OCI-LY1 (cell line): Measurements from ENCODE around the gene ALDH3A1.

Source experiments
- H2AFZ ChIP-seq: fragments of 200-600 bp; sonication (generic), shearing (Covaris generic); 2 replicates; pipeline ENCODE4 v1.6.0; 2014; ENCODE audit warnings: antibody characterized with exemption, mild to moderate bottlenecking, low read length
- H3F3A ChIP-seq: fragments of 200-600 bp; sonication (generic), shearing (Covaris generic); 2 replicates; pipeline ENCODE4 v1.6.0; 2014; ENCODE audit warnings: mild to moderate bottlenecking, antibody characterized with exemption, low read length, moderate library complexity; ENCODE audit not compliant: insufficient read depth
- H3K27ac ChIP-seq: fragments of 200-600 bp; sonication (generic); 2 replicates; pipeline ENCODE4 v1.5.1; 2014; ENCODE audit warnings: low read length, mixed run types, mild to moderate bottlenecking, low read depth; ENCODE audit not compliant: poor library complexity, severe bottlenecking
- H3K27me3 ChIP-seq: fragments of 200-600 bp; sonication (generic); 2 replicates; pipeline ENCODE4 v1.6.0; 2014; ENCODE audit warnings: antibody characterized with exemption, mild to moderate bottlenecking, low read length, moderate library complexity; ENCODE audit not compliant: insufficient read depth
- H3K36me3 ChIP-seq: fragments of 200-600 bp; sonication (generic); 2 replicates; pipeline ENCODE4 v1.6.1; 2014; ENCODE audit warnings: mild to moderate bottlenecking, antibody characterized with exemption, low read length, moderate library complexity, mixed read lengths; ENCODE audit not compliant: insufficient read depth
- H3K4me1 ChIP-seq: fragments of 200-600 bp; sonication (generic); 2 replicates; pipeline ENCODE4 v1.5.1; 2014; ENCODE audit warnings: mild to moderate bottlenecking, low read length, moderate library complexity; ENCODE audit not compliant: insufficient read depth, severe bottlenecking
- H3K4me2 ChIP-seq: fragments of 200-600 bp; sonication (generic), shearing (Covaris generic); 2 replicates; pipeline ENCODE4 v1.6.1; 2014; ENCODE audit warnings: low read length
- H3K4me3 ChIP-seq: fragments of 200-600 bp; sonication (generic); 2 replicates; pipeline ENCODE4 v1.5.1; 2014; ENCODE audit warnings: low read length, low read depth, mild to moderate bottlenecking, mixed read lengths; ENCODE audit not compliant: poor library complexity, severe bottlenecking
- H3K79me2 ChIP-seq: fragments of 200-600 bp; shearing (Covaris generic); 2 replicates; pipeline ENCODE4 v1.6.1; 2016; ENCODE audit warnings: mixed run types, low read length, mixed read lengths; ENCODE audit not compliant: insufficient read depth
- H3K9ac ChIP-seq: fragments of 200-600 bp; sonication (generic), shearing (Covaris generic); 2 replicates; pipeline ENCODE4 v1.6.1; 2014; ENCODE audit warnings: mild to moderate bottlenecking, low read length, mixed read lengths
- H3K9me2 ChIP-seq: fragments of 200-600 bp; sonication (generic), shearing (Covaris generic); 2 replicates; pipeline ENCODE4 v1.6.1; 2014; ENCODE audit warnings: low read depth, mild to moderate bottlenecking, low read length, mixed read lengths
- H3K9me3 ChIP-seq: fragments of 200-600 bp; shearing (Covaris generic); 2 replicates; pipeline ENCODE4 v1.6.1; 2014; ENCODE audit warnings: low read length, mixed read lengths
- H4K20me1 ChIP-seq: fragments of 200-600 bp; sonication (generic), shearing (Covaris generic); 2 replicates; pipeline ENCODE4 v1.6.0; 2016; ENCODE audit warnings: mild to moderate bottlenecking, low read length; ENCODE audit not compliant: insufficient read depth
- CTCF ChIP-seq: fragments of 200-600 bp; sonication (generic), shearing (Covaris generic); IDR thresholded peaks from 2 replicates; pipeline ENCODE4 v1.5.1; 2017; ENCODE audit warnings: mild to moderate bottlenecking, antibody characterized with exemption, low read length, moderate library complexity, mixed read lengths
- EZH2 ChIP-seq: fragments of 200-600 bp; sonication (generic), shearing (Covaris generic); IDR thresholded peaks from 2 replicates; pipeline ENCODE4 v1.8.0; 2017; ENCODE audit warnings: borderline replicate concordance, mixed run types, mild to moderate bottlenecking, antibody characterized with exemption, low read length, moderate library complexity, mixed read lengths

The ALDH3A1 gene

GRCh38 chr17:19703828-19704613, 44.1 kb downstream of the ALDH3A1 start:
- no peak for TF ChIP-seq CTCF
- no peak for TF ChIP-seq EZH2
- Histone ChIP-seq H3K9me3 (no peaks in the 10 kb centered on the region), H3K79me2 (no peaks in the 10 kb centered on the region), H3K4me3 (no peak overlapping the region), H3K27ac (no peak overlapping the region), H3K9ac (no peak overlapping the region), H3K36me3 (no peaks in the 10 kb centered on the region), H3K9me2 (no peaks in the 10 kb centered on the region), H2AFZ (no peak overlapping the region), H3K27me3 (no peaks in the 10 kb centered on the region; the same call in 1 of the 2 replicates), H4K20me1 (no peaks in the 10 kb centered on the region), H3F3A (no peaks in the 10 kb centered on the region), H3K4me1 (no peaks in the 10 kb centered on the region), H3K4me2 (no peak overlapping the region)

- Histone ChIP-seq H3K9ac (no peak overlapping the region), H3K79me2 (no peaks in the 10 kb centered on the region), H3K9me3 (no peaks in the 10 kb centered on the region), H3K36me3 (no peaks in the 10 kb centered on the region), H3K4me3 (no peak overlapping the region), H3F3A (no peaks in the 10 kb centered on the region), H3K4me1 (no peaks in the 10 kb centered on the region), H3K27me3 (no peaks in the 10 kb centered on the region; the same call in 1 of the 2 replicates), H4K20me1 (no peaks in the 10 kb centered on the region), H3K27ac (no peak overlapping the region), H3K4me2 (no peak overlapping the region), H3K9me2 (no peaks in the 10 kb centered on the region), H2AFZ (no peak overlapping the region)
- no peak for TF ChIP-seq CTCF
- TF ChIP-seq EZH2, result no peak
Observed at GRCh38 chr17:19703106-19703827, 44.8 kb downstream of the ALDH3A1 start.

DNA sequence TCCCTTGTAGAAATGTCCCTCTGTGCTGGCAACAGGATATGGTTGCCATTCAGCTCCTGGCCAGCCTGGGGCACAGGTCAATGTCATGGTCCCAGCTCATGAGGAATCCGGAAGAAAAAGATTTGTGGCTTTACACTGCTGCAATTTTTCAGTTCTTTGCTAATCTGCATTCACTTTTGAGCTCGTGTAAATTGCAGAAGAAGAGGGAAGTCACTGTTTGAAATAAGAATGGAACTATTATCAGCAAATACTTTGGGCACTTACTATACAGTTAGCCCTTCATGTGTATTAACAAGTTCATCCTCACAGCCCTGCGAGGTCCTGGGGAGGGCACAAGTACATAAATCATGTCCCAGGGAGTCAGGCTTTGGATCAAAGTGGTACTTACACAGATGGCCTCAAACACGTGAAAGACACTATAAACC, 45.9 kb downstream of the ALDH3A1 start:
- Histone ChIP-seq H3F3A (no peaks in the 10 kb centered on the region), H3K9ac (no peak overlapping the region), H3K4me3 (no peak overlapping the region), H3K36me3 (no peaks in the 10 kb centered on the region), H3K4me1 (no peaks in the 10 kb centered on the region), H3K27ac (no peak overlapping the region), H3K27me3 (no peaks in the 10 kb centered on the region; the same call in 1 of the 2 replicates), H3K4me2 (no peak overlapping the region), H3K79me2 (no peaks in the 10 kb centered on the region), H3K9me2 (no peaks in the 10 kb centered on the region), H3K9me3 (no peaks in the 10 kb centered on the region), H4K20me1 (no peaks in the 10 kb centered on the region), H2AFZ (no peak overlapping the region)
- TF ChIP-seq CTCF (no peak), EZH2 (no peak)
